ENCODE data around the gene NANP.
"Not testable (repeated sequence)": the region's sequence is repeated elsewhere in the genome, so short reads cannot be mapped to it uniquely, and the experiment has no call there.

The NANP gene

GRCh38 chr20:25606094-25606695 lies 17.6 kb downstream of the NANP start:
- DNase-seq (ENCODE audit: low read depth in 2 of 2, low spot score in 1 of 2), result no peak

- no peak for DNase-seq (ENCODE audit: low read depth in 2 of 2, low spot score in 1 of 2)
These were observed 18.7 kb downstream of the NANP start for GRCh38 chr20:25605148-25605547.

GRCh38 chr20:25604611-25605010 lies 19.2 kb downstream of the NANP start:
- no peak for DNase-seq (ENCODE audit: low read depth in 2 of 2, low spot score in 1 of 2)

- DNase-seq (ENCODE audit: low read depth in 2 of 2, low spot score in 1 of 2), result not testable (repeated sequence)
These were observed 20.9 kb downstream of the NANP start for GRCh38 chr20:25602914-25603309.

GRCh38 chr20:25602191-25602913 lies 21.5 kb downstream of the NANP start:
- not testable (repeated sequence) for DNase-seq (ENCODE audit: low read depth in 2 of 2, low spot score in 1 of 2)

GRCh38 chr20:25601659-25602058 lies 22.2 kb downstream of the NANP start:
- no peak for DNase-seq (ENCODE audit: low read depth in 2 of 2, low spot score in 1 of 2)

- no peak for DNase-seq (ENCODE audit: low read depth in 2 of 2, low spot score in 1 of 2)
These were observed 23.2 kb downstream of the NANP start for GRCh38 chr20:25600632-25601031.

- DNase-seq (ENCODE audit: low read depth in 2 of 2, low spot score in 1 of 2), result no peak
These were observed 31.5 kb downstream of the NANP start for GRCh38 chr20:25592135-25592852.

- DNase-seq (ENCODE audit: low read depth in 2 of 2, low spot score in 1 of 2), result not testable (repeated sequence)
These were observed 33.0 kb downstream of the NANP start for GRCh38 chr20:25590778-25591177.

GRCh38 chr20:25588491-25588890 lies 35.3 kb downstream of the NANP start:
- no peak for DNase-seq (ENCODE audit: low read depth in 2 of 2, low spot score in 1 of 2)

- no peak for DNase-seq (ENCODE audit: low read depth in 2 of 2, low spot score in 1 of 2)
These were observed 36.3 kb downstream of the NANP start for GRCh38 chr20:25587536-25587935.

GRCh38 chr20:25586877-25587276 lies 36.9 kb downstream of the NANP start:
- DNase-seq (ENCODE audit: low read depth in 2 of 2, low spot score in 1 of 2), result no peak

GRCh38 chr20:25584905-25585704 lies 38.7 kb downstream of the NANP start, which contains the start of gene NINL:
NINL (minus strand) TSS chr20:25585531; CDS start chr20:25526587, 58,944 bp downstream.
- DNase-seq (ENCODE audit: low read depth in 2 of 2, low spot score in 1 of 2), result no peak

GRCh38 chr20:25583607-25584006 lies 40.2 kb downstream of the NANP start:
- DNase-seq (ENCODE audit: low read depth in 2 of 2, low spot score in 1 of 2), result not testable (repeated sequence)

GRCh38 chr20:25580711-25581110 lies 43.1 kb downstream of the NANP start:
- DNase-seq (ENCODE audit: low read depth in 2 of 2, low spot score in 1 of 2), result no peak

GRCh38 chr20:25579081-25579770 lies 44.6 kb downstream of the NANP start:
- no peak for DNase-seq (ENCODE audit: low read depth in 2 of 2, low spot score in 1 of 2)

GRCh38 chr20:25576783-25577530 lies 46.9 kb downstream of the NANP start:
- no peak for DNase-seq (ENCODE audit: low read depth in 2 of 2, low spot score in 1 of 2)

GRCh38 chr20:25574411-25574810 lies 49.4 kb downstream of the NANP start:
- DNase-seq (ENCODE audit: low read depth in 2 of 2, low spot score in 1 of 2), result no peak

- no peak for DNase-seq (ENCODE audit: low read depth in 2 of 2, low spot score in 1 of 2)
These were observed 50.2 kb downstream of the NANP start for GRCh38 chr20:25573288-25574251.
